ENCODE measurements around the gene SDHA. TPM values are rescaled to one million over a fixed set of nuclear protein-coding genes. Genes with fewer than 3 reads are reported as not detected.

SDHA gene
- total and polyA plus RNA-seq, 2 of the 13 experiments (the other 11 are each of a cell fraction or from before 2014, with no cell fraction given) = 185 to 240 TPM

GRCh38 chr5:199950-200645 is 18.0 kb upstream of the SDHA start (continued):
- TF ChIP-seq ZNF354B (CRISPR knock-in tag; IDR thresholded peaks at IDR 0.05) = no peak
- TF ChIP-seq NR2F1 (CRISPR knock-in tag; IDR thresholded peaks at IDR 0.05) = no peak
- TF ChIP-seq HINFP (CRISPR knock-in tag; IDR thresholded peaks at IDR 0.05; ENCODE audit: low read depth) = no peak

GRCh38 chr5:200985-201384 is 17.1 kb upstream of the SDHA start:
- Histone ChIP-seq H3K27ac (ENCODE audit: extremely low read length, insufficient read depth, low read length) (no peak overlapping the region), H2AFZ (ENCODE audit: low read length) (no peak overlapping the region), H3K79me2 (ENCODE audit: insufficient read depth, low read length) (no peaks in the 10 kb centered on the region), H3K4me1 (ENCODE audit: insufficient read depth, low read length) (no peaks in the 10 kb centered on the region), H3K36me3 (replicated peaks in 1 of 2; ENCODE audit: control insufficient read depth in 1 of 2, insufficient read depth in 2 of 2, low read length in 2 of 2) (peaks cover 16 to 27% of the 10 kb centered on the region in 2 experiments; a peak in 4 of 5 replicates), H3K9me3 (ENCODE audit: low read length) (no peaks in the 10 kb centered on the region), H3K4me2 (ENCODE audit: low read depth, low read length) (no peak overlapping the region), H3K4me3 (replicated peaks in 1 of 3; ENCODE audit: insufficient read depth in 1 of 3, low read depth in 2 of 3, low read length in 3 of 3) (no peak overlapping the region), H4K20me1 (ENCODE audit: insufficient read depth, low read length) (peaks cover 3% of the 10 kb centered on the region; the same call in 1 of the 2 replicates), H3K9ac (ENCODE audit: insufficient read depth, low read depth, low read length) (no peak overlapping the region), H3K27me3 (ENCODE audit: control insufficient read depth in 1 of 2, insufficient read depth in 2 of 2, low read length in 2 of 2) (no peaks in the 10 kb centered on the region)
- POLR2A ChIA-PET = no interaction called here
- intact Hi-C loops (cut with micrococcal nuclease; ENCODE audit: unreplicated experiment) = no loop called here
- DNase-seq (ENCODE audit: low spot score) (no peak), ATAC-seq (no peak), FAIRE-seq (no peak)
- CTCF ChIA-PET (ENCODE audit: low intra/inter-chr PET ratio, low total read pairs) = no interaction called here
- in situ Hi-C loops (cut with HindIII; ENCODE audit: extremely low pct_ligation_motif_present, low pct_unique_long_range_greater_than_20kb) = no loop called here
- 95% methylated on average over 4 of the region's 4 CpGs for WGBS (ENCODE audit: low lambda C conversion rate)
- no TSS peak for BruUV-seq (replicated peaks)
- TF ChIP-seq ZKSCAN5 (CRISPR knock-in tag; IDR thresholded peaks at IDR 0.05) (no peak), CSRNP1 (CRISPR knock-in tag; IDR thresholded peaks at IDR 0.05) (no peak), SNAI1 (CRISPR knock-in tag; IDR thresholded peaks at IDR 0.05; ENCODE audit: borderline replicate concordance) (no peak), ZNF431 (CRISPR knock-in tag; IDR thresholded peaks at IDR 0.05; ENCODE audit: borderline replicate concordance, low read depth) (no peak), PRDM15 (CRISPR knock-in tag; IDR thresholded peaks at IDR 0.05) (no peak), STAT6 (CRISPR knock-in tag; IDR thresholded peaks at IDR 0.05; ENCODE audit: borderline replicate concordance) (no peak), ZNF788 (CRISPR knock-in tag; IDR thresholded peaks at IDR 0.05; ENCODE audit: borderline replicate concordance) (no peak)
